CD4-positive, alpha-beta T cell treated with Interleukin-4 for 1 hour (primary cell): ENCODE measurements around the gene FLNB.
"Not testable (repeated sequence)": the region's sequence is repeated elsewhere in the genome, so short reads cannot be mapped to it uniquely, and the experiment has no call there.

Source experiments
- DNase-seq, 2 donors: peaks; one replicate each; pipeline ENCODE4 v3.0.0-alpha.2; 2020 to 2022

The FLNB gene

GRCh38 chr3:58190882-58191281 lies 182.7 kb downstream of the FLNB start:
- no peak for DNase-seq

- DNase-seq = no peak
Measured at GRCh38 chr3:58191361-58191991, 183.3 kb downstream of the FLNB start.

GRCh38 chr3:58192069-58192468 lies 183.8 kb downstream of the FLNB start:
- no peak for DNase-seq

DNA sequence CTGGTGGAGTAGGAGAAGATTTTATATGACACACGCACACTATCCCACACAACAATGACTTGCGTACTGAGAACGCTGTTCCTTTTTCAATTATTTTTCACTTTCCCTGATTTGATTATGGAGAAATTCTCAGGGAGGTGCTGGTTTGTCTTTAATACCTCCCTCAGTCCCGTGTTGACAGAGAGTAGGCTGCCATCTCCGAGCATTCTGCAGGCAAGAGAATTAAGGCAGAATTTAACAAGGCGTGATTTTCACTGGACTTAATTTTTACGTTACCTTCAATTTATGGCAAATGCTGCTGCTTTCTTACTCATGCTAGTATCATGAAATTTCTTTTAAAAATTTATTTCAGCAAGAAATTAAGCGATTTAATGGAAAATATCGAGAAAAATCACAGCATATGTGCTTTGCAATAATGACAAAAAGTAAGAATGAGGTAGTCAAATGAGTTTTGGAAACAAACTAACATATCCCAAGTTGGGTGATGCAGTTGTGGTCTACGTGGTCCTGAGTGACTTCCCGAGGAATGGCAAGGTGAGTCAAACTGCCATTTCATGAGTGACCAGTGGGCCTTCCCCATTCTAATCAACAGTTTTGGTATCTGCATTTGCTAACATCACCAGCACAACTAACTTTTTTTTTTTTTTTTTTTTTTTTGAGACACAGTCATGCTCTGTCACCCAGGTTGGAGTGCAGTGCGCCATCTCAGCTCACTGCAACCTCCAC lies 185.6 kb downstream of the FLNB start:
- DNase-seq = no peak

DNA sequence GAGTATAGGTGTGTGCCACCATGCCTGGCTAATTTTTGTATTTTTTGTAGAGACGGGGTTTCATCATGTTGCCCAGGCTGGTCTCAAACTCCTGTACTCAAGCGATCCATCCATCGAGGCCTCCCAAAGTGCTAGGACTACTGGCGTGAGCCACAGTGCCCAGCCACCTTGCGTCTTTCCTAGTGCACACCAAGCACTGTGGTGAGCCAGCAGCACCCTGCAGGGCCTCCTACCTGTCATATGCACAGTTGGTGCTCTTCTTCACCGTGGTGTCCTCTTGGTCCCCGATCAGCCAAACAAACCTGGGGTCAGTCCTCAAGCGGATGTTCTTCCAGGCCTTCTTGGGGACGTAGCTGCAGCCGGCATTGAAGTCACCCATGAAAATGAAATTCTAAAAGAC lies 189.4 kb downstream of the FLNB start:
- no peak for DNase-seq

GRCh38 chr3:58198362-58198761 lies 190.1 kb downstream of the FLNB start:
- no peak for DNase-seq

DNA sequence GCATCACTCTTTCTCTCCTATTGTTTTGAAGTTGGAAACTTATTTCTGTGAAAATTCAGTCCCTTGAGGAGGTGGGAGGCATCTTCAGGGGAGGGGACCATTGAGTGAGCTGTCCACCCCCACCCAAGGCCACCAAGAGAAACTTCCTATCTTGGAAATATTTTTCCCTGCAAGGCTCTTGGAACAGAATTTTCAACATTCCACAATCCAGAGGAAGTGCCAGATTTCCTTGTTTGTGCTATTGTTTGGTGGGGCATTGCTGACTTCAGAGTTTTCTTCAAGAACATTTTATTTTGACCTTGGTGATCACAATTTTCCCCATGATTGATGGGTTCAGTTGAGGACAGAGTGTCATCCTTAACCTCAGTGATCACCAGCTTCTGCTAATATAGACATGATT lies 190.6 kb downstream of the FLNB start:
- DNase-seq = no peak

DNA sequence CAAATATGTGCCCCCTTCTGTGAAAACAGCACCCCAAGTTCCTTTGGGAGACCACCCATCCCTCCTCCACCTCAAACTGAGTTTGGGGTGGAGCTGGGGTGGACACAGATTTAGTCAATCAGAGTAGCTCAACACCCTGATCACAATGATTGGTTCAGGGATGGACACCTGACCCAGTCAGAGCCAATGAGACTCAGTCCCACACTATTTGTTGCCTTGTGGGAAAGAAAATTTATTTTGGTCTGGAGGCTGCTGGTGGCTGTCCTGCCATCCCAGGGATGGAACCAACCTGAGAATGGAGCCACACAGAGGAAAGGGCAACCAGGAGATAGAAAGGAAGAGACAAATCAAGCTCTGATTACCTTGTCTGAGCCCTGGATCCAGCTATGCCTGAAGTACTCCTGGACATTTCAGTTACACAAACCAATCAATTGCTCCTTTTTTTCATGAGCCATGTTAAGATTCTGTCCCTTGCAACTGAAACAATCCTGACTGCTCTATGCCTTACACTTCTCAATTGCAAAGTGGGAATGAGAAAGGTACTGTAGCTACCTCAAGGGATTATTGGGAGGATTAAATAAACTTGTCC lies 192.0 kb downstream of the FLNB start:
- no peak for DNase-seq

GRCh38 chr3:58200846-58201355 lies 192.7 kb downstream of the FLNB start:
- DNase-seq = no peak

DNA sequence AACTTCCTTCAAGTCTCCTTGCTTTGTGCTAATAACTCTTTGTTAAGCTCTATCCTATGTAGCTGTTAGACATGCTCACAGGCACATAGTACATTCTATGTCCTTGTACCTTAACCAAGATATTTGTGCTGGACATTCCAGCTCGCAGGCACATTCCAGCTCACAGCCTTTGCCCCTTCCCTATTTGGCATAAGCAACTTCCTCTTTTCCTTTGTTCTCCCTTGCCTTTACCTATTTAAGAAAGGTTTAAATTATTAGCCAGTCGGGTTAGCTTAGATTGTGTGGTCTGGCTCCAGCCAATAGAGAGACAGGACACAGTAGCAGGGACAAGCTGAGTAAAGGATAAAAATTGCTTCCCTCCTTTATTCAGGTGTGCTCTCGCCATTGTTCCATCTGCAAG lies 193.2 kb downstream of the FLNB start:
- DNase-seq = not testable (repeated sequence)

DNA sequence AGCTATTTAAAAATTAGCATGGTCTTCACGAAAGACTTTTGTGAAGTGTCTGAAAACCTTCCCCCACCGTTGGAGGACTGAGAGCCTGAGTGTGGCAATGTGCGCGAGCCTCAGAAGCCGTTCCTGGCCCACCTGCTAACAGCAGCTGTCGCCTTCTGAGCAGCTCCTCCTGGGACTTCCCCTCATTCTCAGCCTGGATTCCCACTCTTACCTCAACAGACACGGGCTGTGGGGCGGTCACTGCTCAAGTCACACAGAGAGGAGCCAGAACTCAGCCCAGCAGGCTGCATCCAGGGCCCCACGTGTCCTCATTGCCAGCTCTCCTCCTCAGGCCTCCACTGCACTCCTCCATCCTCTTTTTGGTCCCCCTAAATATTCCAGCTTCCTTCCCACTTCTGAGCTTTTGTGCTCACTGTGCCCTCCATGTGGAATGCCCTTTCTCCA lies 194.7 kb downstream of the FLNB start:
- peak in 1 of 2 donors; percentile 15 for DNase-seq

DNA sequence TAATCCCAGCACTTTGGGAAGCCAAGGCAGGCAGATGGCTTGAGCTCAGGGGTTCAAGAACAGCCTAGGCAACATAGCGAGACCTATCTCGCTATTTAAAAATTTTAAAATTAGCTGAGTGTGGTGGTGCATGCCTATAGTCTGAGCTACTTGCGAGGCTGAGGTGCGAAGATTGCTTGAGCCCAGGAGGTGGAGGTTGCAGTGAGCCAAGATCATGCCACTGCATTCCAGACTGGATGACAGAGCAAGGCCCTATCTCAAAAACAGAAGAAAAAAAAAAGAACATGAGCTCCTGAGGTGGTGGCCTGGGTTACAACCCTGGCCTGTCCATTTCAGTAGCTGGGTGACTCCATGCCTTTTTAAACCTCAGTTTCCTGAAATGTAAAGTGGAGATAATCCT lies 195.3 kb downstream of the FLNB start:
- no peak for DNase-seq

DNA sequence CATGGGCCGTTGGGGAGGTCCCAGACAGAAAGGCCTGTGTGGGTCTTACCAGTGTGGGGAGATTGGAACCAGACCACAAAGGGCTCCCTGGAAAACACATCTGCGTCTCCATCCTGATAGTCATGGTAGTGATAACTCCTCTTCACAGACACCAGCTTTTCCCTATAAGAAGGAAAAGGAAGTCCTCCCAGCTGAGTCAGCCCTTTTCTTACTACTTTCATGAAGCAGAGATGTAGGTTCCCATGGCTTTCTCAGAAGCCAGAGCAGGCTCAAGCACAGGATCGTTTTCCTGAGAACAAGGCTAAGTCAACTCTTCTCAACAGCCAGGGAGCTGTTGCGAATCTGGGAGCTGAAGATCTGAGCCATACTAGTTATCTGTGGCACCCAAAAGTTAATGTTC lies 196.5 kb downstream of the FLNB start:
- no peak for DNase-seq

GRCh38 chr3:58205981-58206380 lies 197.8 kb downstream of the FLNB start:
- no peak for DNase-seq

GRCh38 chr3:58206406-58207011 lies 198.3 kb downstream of the FLNB start:
- no peak for DNase-seq

- no peak for DNase-seq
Measured at GRCh38 chr3:58207954-58208353, 199.7 kb downstream of the FLNB start.

DNA sequence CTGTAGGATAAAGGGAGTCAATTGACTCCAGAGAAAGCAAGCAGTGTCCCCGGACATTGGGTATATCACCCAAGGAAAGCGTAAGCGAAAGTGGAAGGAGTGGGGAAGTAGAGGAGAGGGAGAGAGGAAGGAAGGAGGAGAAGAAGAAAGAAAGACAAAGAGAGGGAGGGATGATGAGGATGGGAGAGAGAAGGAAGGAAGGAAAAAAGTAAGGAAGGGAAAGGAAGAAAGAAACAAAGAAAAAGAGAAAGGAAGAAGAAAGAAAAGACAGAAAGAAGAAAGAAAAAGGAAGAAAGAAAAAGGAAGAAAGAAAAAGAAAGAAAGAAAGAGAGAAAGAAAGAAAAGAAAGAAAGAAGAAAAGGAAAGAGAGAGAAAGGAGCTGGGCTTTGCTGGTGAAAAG lies 201.7 kb downstream of the FLNB start:
- no peak for DNase-seq

DNA sequence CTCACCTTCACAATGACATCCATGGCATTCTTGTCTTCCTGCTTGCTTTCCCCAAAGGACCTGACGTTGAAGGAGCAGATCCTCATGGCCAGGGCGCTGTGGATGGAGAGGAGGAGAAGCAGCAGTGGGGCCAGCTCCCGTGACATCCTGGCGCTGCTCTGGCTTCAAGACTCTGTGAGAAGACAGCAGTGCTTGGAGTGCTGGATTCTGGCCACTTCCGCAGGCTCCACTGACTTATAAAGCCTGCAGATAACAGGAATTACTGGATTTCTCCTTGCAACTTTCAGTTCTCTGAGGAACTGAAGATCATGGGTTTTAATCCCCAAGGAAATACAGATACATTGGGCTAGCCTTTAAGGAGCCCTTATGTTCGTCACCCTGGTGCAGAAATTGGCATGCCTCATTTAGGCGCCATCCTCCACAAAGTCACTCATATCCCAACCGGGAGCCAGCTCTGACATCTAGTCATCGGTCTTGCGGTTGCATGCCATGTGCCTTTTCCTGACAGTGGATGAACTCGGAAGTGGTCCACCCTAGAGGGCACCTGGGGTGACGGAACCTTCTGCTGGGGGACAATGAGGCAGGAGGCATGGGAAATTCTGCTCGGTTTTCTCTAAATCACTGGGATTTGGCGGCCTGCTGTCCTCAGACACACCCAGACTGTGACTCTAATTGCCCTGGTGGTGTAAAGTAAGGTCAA lies 202.7 kb downstream of the FLNB start, which contains the start of gene DNASE1L3:
TSS of gene DNASE1L3 (minus strand) at position 212 of the 700 bp plus-strand sequence. CDS start at position 146, 66 bp downstream.
- DNase-seq = no peak

- peak in 1 of 2 donors; percentile 51 for DNase-seq
Measured at GRCh38 chr3:58214484-58215316, 206.5 kb downstream of the FLNB start.

DNA sequence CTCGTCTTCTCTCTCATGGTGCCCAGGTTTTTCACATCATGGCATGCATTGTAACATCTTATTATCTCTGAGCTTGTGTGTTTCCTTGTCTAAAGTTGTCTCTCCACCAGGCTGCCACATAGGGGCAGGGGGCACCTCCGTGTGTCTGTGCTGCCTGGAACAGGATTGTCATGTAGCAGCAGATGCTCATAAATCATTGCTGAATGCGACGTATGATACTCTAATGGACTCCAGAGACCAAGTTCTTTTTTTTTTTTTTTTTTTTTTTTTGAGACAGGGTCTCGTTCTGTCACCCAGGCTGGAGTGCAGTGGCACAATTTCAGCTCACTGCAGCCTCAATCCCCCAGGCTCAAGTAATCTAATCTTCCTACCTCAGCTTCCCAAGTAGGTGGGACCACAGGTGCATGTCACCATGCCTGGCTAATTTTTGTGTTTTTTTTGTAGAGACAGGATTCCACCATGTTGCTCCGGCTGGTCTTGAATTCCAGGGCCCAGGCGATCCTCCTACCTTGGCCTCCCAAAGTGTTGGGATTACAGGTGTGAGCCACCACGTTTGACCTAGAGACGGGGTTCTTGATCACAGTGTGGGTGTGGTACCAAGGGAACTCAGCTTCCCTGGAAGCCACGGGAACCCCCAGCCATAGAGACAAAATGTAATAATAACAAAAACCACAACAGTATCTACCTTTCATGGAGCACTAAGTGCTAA lies 207.2 kb downstream of the FLNB start:
- no peak for DNase-seq

GRCh38 chr3:58216496-58217195 lies 208.4 kb downstream of the FLNB start:
- DNase-seq = no peak
